NOMO-1 treated with dmso at 0.1 percent for 144 hours (cell line): ENCODE results near the gene TNFAIP3.

ENCODE experiments used
- DNase-seq: peaks from one replicate; lab custom pipeline; 2025; ENCODE audit not compliant: unreplicated experiment; lab: John Stamatoyannopoulos, UW

TNFAIP3 gene

GRCh38 chr6:137919837-137920730 is 53.0 kb downstream of the TNFAIP3 start:
- DNase-seq = no peak

- no peak for DNase-seq
Measured at GRCh38 chr6:137921823-137922222, 54.8 kb downstream of the TNFAIP3 start.

- DNase-seq = no peak
Measured at GRCh38 chr6:137923866-137924653, 57.0 kb downstream of the TNFAIP3 start.

GRCh38 chr6:137925141-137925698 is 58.2 kb downstream of the TNFAIP3 start:
- DNase-seq = no peak

GRCh38 chr6:137926207-137926731 is 59.2 kb downstream of the TNFAIP3 start:
- no peak for DNase-seq

GRCh38 chr6:137926985-137927384 is 59.9 kb downstream of the TNFAIP3 start:
- no peak for DNase-seq

GRCh38 chr6:137927777-137928218 is 60.7 kb downstream of the TNFAIP3 start:
- DNase-seq = peak; percentile 53

- peak; percentile 45 for DNase-seq
Measured at GRCh38 chr6:137928286-137928685, 61.2 kb downstream of the TNFAIP3 start.

- no peak for DNase-seq
Measured at GRCh38 chr6:137931849-137932465, 64.9 kb downstream of the TNFAIP3 start.
